ENCODE results near the gene C5orf47.
"Not testable (repeated sequence)": the region's sequence is repeated elsewhere in the genome, so short reads cannot be mapped to it uniquely, and the experiment has no call there.

The C5orf47 gene

GRCh38 chr5:173970878-173971650 lies 17.9 kb upstream of the C5orf47 start:
- DNase-seq (ENCODE audit: low spot score), result no peak

- DNase-seq (ENCODE audit: low spot score), result no peak
These were observed 17.2 kb upstream of the C5orf47 start for GRCh38 chr5:173971681-173972345.

- no peak for DNase-seq (ENCODE audit: low spot score)
These were observed 16.4 kb upstream of the C5orf47 start for GRCh38 chr5:173972607-173972924.

GRCh38 chr5:173972925-173973615 lies 15.9 kb upstream of the C5orf47 start:
- DNase-seq (ENCODE audit: low spot score), result peak; percentile 85

GRCh38 chr5:173973616-173973969 lies 15.4 kb upstream of the C5orf47 start:
- no peak for DNase-seq (ENCODE audit: low spot score)

- DNase-seq (ENCODE audit: low spot score), result no peak
These were observed 14.2 kb upstream of the C5orf47 start for GRCh38 chr5:173974688-173975239.

GRCh38 chr5:173981185-173981761 lies 7.7 kb upstream of the C5orf47 start:
- no peak for DNase-seq (ENCODE audit: low spot score)

- DNase-seq (ENCODE audit: low spot score), result no peak
These were observed 4.8 kb upstream of the C5orf47 start for GRCh38 chr5:173984218-173984617.

- no peak for DNase-seq (ENCODE audit: low spot score)
These were observed 587 bp downstream of the C5orf47 start for GRCh38 chr5:173989432-173990082.

GRCh38 chr5:173997331-173997730 lies 8.4 kb downstream of the C5orf47 start:
- no peak for DNase-seq (ENCODE audit: low spot score)

- no peak for DNase-seq (ENCODE audit: low spot score)
These were observed 9.6 kb downstream of the C5orf47 start for GRCh38 chr5:173998531-173998930.

- no peak for DNase-seq (ENCODE audit: low spot score)
These were observed 11.1 kb downstream of the C5orf47 start for GRCh38 chr5:174000076-174000475.

- DNase-seq (ENCODE audit: low spot score), result no peak
These were observed 14.8 kb downstream of the C5orf47 start for GRCh38 chr5:174003795-174004194.

GRCh38 chr5:174008922-174009321 lies 20.0 kb downstream of the C5orf47 start:
- no peak for DNase-seq (ENCODE audit: low spot score)

- DNase-seq (ENCODE audit: low spot score), result no peak
These were observed 21.4 kb downstream of the C5orf47 start for GRCh38 chr5:174010365-174010764.

GRCh38 chr5:174011441-174011840 lies 22.5 kb downstream of the C5orf47 start:
- DNase-seq (ENCODE audit: low spot score), result no peak

GRCh38 chr5:174020069-174020927 lies 31.3 kb downstream of the C5orf47 start:
- DNase-seq (ENCODE audit: low spot score), result not testable (repeated sequence)

- no peak for DNase-seq (ENCODE audit: low spot score)
These were observed 31.9 kb downstream of the C5orf47 start for GRCh38 chr5:174020928-174021304.

GRCh38 chr5:174022384-174023095 lies 33.6 kb downstream of the C5orf47 start:
- DNase-seq (ENCODE audit: low spot score), result no peak

- no peak for DNase-seq (ENCODE audit: low spot score)
These were observed 41.3 kb downstream of the C5orf47 start for GRCh38 chr5:174030286-174030685.
